Stimulated activated naive CD8-positive, alpha-beta T cell treated with anti-CD3 and anti-CD28 coated beads, Interleukin-15, Interleukin-2, amounts not matched to agents 100 U/mL and 50 U/mL, for 24 hours (primary cell): ENCODE measurements around the gene SMIM43.

Source experiments
- ATAC-seq: fragments of 150-1000 bp; cut with Tn5 transposase; one replicate; pipeline ENCODE4 v1.10.0; 2021
- DNase-seq: peaks from one replicate; pipeline ENCODE4 v3.0.0; 2021

Gene SMIM43

DNA sequence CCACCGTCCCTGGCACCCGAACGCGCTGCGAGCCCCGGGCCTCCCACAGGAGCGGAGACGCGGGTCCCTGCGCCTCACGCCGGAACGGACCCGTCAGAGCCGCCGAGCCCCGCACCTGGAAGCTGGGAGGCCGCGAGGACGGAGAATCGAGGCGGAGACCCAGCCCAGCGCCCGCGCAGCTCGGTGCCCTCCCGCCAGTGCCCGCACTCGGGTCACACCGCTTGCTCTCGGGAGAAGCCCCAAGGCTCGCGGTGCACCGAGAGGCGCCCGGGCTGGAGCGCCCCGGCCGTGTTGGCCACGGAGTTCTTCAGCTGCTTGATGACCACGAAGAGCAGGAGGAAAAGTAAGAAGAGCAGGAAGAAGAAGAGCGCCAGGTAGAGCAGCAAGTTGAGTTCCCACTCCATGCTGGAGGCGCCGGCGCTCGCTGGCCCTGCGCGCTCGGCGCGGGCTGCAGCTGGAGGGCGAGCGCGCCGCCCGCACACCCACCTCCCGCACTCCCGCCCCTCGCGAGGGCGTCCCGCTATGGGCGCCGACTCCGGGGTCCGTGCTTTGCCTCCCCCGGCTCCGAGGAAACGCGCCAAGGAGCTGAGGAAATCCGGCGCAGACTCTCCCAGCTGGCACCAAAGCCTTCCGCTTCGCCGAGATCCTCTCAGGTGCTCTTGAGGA is at the start of gene SMIM43:
Gene SMIM43, minus strand, starts transcription at position 463 of the 666 bp plus-strand sequence. Its CDS starts 59 bp downstream, at position 404.
- ATAC-seq (no peak), DNase-seq (no peak)

GRCh38 chr4:121814756-121815155 is 49.8 kb upstream of the SMIM43 start:
- ATAC-seq (no peak), DNase-seq (no peak)

DNA sequence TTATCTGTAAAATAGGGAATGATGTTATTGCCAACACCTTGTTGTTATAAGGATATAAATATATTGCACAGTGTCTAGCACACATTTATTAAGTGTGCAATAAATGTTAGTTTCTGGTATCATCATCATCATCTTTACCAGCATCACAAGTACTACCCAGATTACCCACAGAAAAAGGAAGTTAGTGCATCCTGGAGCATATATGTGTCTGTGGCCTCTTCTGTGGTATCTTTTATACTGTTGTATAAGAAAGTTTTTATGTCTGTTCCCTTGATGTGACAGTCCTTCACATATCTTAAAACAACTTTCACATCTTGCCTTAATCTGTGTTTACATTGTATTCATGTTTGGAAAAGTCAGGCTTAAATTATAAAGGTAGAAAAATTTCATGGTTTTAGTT is 46.2 kb upstream of the SMIM43 start:
- no peak for DNase-seq

GRCh38 chr4:121806411-121806810 is 41.4 kb upstream of the SMIM43 start:
- ATAC-seq, result no peak
- no peak for DNase-seq

More for the DNA sequence above, 46.2 kb upstream of the SMIM43 start:
- ATAC-seq, result no peak

DNA sequence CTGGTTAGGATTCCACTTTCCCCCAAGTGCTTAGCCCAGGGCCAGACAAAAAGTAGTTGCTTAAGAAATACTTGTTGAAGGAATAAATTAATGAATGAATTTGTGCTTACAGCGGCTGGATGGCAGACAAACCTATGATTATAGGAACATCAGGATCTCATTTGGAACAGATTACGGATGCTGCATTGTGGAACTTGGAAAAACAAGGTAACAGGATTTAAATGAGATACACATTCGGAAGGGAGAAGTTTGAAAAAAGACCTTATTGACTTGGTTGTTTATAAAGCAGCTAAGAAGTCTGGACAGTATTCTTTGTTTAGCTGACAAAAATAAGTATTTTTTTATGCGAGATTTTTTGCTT is 36.7 kb upstream of the SMIM43 start:
- DNase-seq, result no peak
- ATAC-seq, result no peak

- DNase-seq (peak; percentile 97), ATAC-seq (peak; percentile 77)
Measured at GRCh38 chr4:121800961-121801714, 36.2 kb upstream of the SMIM43 start, which contains the start of gene EXOSC9. Gene EXOSC9, plus strand, starts transcription at chr4:121801323. Its CDS starts 102 bp downstream, at chr4:121801425.

GRCh38 chr4:121800638-121800960 is 35.6 kb upstream of the SMIM43 start:
- DNase-seq (no peak), ATAC-seq (no peak)

DNA sequence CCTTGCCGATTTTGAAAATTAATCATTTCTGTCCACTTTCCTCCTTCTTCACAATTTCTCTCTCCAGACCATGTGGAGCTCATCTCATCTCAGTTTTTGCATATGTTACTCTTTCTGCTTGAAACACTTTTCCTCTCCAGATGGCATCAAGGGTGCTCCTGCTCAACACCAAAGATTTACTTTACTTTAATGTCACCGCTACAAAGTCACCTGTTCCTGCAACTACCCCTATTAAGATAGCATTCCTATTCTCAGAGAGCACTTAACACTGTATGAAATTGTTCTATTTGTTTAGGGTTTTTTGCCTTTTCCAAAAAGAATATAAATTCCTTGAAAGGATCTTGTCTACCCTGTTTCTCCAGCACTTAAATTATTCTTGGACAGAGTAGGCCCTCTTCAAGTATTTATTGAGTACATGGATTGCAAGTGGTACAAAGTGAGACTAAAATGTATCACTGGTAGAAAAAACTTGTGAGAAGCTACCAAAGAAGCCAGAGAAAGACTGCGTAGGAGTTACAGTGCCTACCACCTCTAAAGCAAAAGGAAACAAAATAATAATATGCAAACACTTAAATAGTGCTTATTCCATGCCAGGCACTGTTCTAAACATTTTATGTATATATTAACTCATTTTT is 35.0 kb upstream of the SMIM43 start:
- DNase-seq (no peak), ATAC-seq (no peak)

- ATAC-seq, result no peak
- DNase-seq, result no peak
Measured at GRCh38 chr4:121799208-121799823, 34.4 kb upstream of the SMIM43 start.

- no peak for ATAC-seq
- DNase-seq, result no peak
Measured at GRCh38 chr4:121796283-121796682, 31.3 kb upstream of the SMIM43 start.

DNA sequence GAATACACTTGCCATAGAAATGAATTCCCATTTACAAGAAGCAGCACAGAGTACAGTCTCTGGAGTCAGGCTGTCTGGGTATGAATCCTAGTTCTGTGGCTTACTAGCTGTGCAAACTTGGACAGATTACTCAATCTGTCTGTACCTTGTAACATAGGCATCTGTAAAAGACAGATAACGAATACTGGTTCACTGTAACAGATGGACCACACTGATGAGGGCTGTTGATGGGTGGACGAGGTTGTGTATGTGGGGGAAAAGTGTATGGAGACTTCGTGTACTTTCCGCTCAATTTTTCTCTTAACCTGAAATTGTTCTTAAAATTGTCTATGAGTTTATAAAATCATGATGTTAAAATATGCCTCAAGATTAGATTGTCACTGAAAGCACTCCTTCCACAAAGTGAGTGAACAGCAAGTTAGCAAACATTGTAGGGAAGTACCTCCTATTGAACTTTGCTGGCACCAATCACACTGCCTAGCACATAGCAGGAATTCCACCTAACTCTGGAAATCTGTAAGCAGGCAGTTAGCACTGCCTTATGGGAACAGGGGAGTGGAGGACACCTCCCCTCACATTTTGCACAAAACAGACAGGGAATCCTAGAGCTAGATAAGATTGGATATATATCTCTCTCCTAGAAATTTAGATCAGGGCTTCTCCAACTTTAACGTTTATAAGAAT is 29.7 kb upstream of the SMIM43 start:
- ATAC-seq (no peak), DNase-seq (no peak)

GRCh38 chr4:121792966-121793365 is 28.0 kb upstream of the SMIM43 start:
- ATAC-seq (peak; percentile 20), DNase-seq (no peak)

DNA sequence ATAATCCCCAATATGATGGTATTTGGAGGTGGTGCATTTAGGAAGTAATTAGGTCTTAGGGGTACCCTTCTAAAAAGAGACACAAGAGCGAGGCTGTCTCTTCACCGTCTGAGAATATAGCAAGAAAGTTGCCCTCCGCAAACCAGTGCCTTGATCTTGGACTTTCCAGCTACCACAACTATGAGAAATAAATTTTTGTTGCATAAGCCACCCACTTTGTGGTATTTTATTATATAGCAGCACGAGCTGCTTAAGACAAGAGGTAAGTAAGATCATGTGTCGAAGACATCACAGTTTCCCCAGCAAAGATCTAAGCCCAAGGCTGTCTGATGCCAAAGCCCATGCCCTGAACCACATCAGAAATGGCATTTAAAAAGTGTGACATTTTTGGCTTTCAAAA is 26.5 kb upstream of the SMIM43 start:
- DNase-seq, result no peak
- no peak for ATAC-seq

DNA sequence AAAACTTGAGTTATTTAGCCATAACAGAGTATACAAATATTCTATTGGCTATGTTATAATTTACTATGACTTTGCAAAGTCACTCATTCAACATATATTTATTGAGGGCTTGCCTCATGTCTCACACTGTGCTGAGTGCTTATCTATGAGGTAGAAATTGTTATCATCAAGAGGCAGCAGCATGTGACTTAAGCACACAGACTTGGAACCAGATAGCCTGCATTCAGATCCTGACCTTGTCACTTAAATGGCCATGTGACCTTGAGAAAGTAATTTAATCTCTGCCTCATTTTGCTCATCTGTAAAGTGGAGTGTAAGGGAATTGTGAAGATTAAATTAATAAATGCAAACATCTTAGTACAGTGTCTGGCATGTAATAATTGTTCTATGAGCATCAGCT is 26.0 kb upstream of the SMIM43 start:
- ATAC-seq (no peak), DNase-seq (no peak)

- DNase-seq (no peak), ATAC-seq (no peak)
Measured at GRCh38 chr4:121789960-121790829, 25.2 kb upstream of the SMIM43 start.

GRCh38 chr4:121789455-121789854 is 24.5 kb upstream of the SMIM43 start:
- no peak for DNase-seq

GRCh38 chr4:121788896-121789295 is 23.9 kb upstream of the SMIM43 start:
- ATAC-seq (no peak), DNase-seq (no peak)

More at GRCh38 chr4:121789455-121789854, 24.5 kb upstream of the SMIM43 start:
- no peak for ATAC-seq

DNA sequence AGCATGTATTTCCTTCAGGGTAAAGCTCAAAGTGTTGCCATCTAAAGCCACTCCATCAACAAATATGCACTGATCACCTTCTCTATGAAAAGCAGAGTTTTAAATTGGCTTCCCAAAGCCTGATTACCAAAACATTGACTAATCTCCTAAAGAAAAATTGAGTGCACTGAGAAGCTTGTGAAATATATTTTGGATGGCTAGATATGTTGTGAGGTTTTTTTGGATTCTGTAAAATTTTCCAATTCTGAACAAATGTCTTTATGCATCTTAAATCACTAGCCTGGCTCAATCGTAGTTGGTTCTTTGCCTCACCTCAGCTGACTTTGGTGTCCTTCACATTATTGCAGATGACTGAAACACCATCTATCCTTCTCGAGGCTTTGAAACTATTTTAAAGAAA is 21.3 kb upstream of the SMIM43 start:
- ATAC-seq, result no peak
- DNase-seq, result no peak

DNA sequence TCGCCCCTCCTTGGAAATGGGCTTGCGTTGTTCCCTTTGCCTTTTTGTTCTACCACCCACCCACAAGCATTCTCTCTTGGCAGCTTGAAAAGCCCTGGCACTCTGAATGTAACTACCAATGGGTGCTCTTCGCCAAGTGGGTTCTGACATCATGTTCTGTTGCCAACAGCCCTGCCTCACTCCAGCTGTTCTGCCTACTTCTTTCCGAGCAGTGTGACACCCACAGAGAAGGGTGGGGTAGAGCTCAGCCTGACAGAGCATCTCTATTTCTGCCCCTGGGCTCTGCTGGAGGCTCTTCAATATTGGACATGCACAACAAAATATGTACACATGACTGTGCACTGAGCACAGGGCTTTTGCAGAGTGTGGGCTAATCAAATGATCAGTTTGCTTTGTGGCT is 20.5 kb upstream of the SMIM43 start:
- DNase-seq, result no peak
- peak; percentile 19 for ATAC-seq

GRCh38 chr4:121784975-121785374 is 20.0 kb upstream of the SMIM43 start:
- ATAC-seq (no peak), DNase-seq (no peak)

GRCh38 chr4:121784401-121784800 is 19.4 kb upstream of the SMIM43 start:
- ATAC-seq (no peak), DNase-seq (no peak)
